Smooth muscle cell (in vitro differentiated cells): Measurements from ENCODE around the gene UBE2E1. TPM values are rescaled to one million over a fixed set of nuclear protein-coding genes. Genes with fewer than 3 reads are reported as not detected.

Experiments
- DNase-seq: peaks from one replicate; lab custom pipeline; 2025; ENCODE audit not compliant: unreplicated experiment; lab: John Stamatoyannopoulos, UW
- H2AFZ ChIP-seq: fragments of 200-600 bp; sonication (generic); 2 replicates; pipeline ENCODE4 v1.6.0; 2016; ENCODE audit warnings: antibody characterized with exemption, low read depth, mild to moderate bottlenecking
- H3F3A ChIP-seq: fragments of 200-600 bp; sonication (generic); 2 replicates; pipeline ENCODE4 v1.6.0; 2017; ENCODE audit warnings: antibody characterized with exemption, low read depth
- H3K27ac ChIP-seq: fragments of 200-600 bp; sonication (generic); 2 replicates; pipeline ENCODE4 v1.5.1; 2016; ENCODE audit warnings: low read depth, mild to moderate bottlenecking
- H3K27me3 ChIP-seq: fragments of 200-600 bp; sonication (generic); 2 replicates; pipeline ENCODE4 v1.6.1; 2016; ENCODE audit warnings: low read depth, mild to moderate bottlenecking
- H3K36me3 ChIP-seq: fragments of 200-600 bp; sonication (generic); 2 replicates; pipeline ENCODE4 v1.5.1; 2016; ENCODE audit warnings: low read depth
- H3K4me1 ChIP-seq: fragments of 200-600 bp; sonication (generic); 2 replicates; pipeline ENCODE4 v1.5.1; 2016; ENCODE audit warnings: low read depth
- H3K4me2 ChIP-seq: fragments of 200-600 bp; sonication (generic); 2 replicates; pipeline ENCODE4 v1.6.0; 2016; ENCODE audit warnings: mild to moderate bottlenecking
- H3K4me3 ChIP-seq: fragments of 200-600 bp; sonication (generic); 2 replicates; pipeline ENCODE4 v1.5.1; 2016; ENCODE audit warnings: mild to moderate bottlenecking
- H3K79me2 ChIP-seq: fragments of 200-600 bp; sonication (generic); 2 replicates; pipeline ENCODE4 v1.6.0; 2016; ENCODE audit warnings: low read depth, mild to moderate bottlenecking
- H3K9ac ChIP-seq: fragments of 200-600 bp; sonication (generic); 2 replicates; pipeline ENCODE4 v1.6.0; 2016; ENCODE audit warnings: low read depth
- H3K9me3 ChIP-seq: fragments of 200-600 bp; sonication (generic); replicated peaks from 2 replicates; pipeline ENCODE4 v1.5.1; 2016; ENCODE audit warnings: low read depth
- H4K20me1 ChIP-seq: fragments of 200-600 bp; sonication (generic); 2 replicates; pipeline ENCODE4 v1.6.0; 2016; ENCODE audit warnings: low read depth
- WGBS: methylation state at CpG from one replicate; pipeline ENCODE4 v1.1.7; 2016; ENCODE audit warnings: low lambda C conversion rate; 5-methylcytosine and 5-hydroxymethylcytosine counted together
- polyA plus RNA-seq: library from polyadenylated mRNA; unstranded; fragments of >200 nt; fragmentation: Nextera tagmentation; extraction: Ambion mirVana; gene quantifications from 2 replicates; pipeline ENCODE4 v1.2.1, GENCODE V29; 2016
- total RNA-seq: library from RNA; depleted of rRNA; stranded (reverse); fragments of >200 nt; gene quantifications from 2 replicates; pipeline ENCODE4 v1.2.3, GENCODE V29; 2014
- TF ChIP-seq, protein P1 (sequence below): fragments of 200-600 bp; sonication (generic); IDR thresholded peaks from 2 replicates; pipeline ENCODE4 v1.5.1; 2017; ENCODE audit warnings: borderline replicate concordance, mild to moderate bottlenecking, antibody characterized with exemption; ENCODE audit not compliant: insufficient read depth, poor library complexity, severe bottlenecking

UBE2E1 gene
- total and polyA plus RNA-seq, 2 experiments from 2014 or later = 13.3 to 128 TPM

DNA sequence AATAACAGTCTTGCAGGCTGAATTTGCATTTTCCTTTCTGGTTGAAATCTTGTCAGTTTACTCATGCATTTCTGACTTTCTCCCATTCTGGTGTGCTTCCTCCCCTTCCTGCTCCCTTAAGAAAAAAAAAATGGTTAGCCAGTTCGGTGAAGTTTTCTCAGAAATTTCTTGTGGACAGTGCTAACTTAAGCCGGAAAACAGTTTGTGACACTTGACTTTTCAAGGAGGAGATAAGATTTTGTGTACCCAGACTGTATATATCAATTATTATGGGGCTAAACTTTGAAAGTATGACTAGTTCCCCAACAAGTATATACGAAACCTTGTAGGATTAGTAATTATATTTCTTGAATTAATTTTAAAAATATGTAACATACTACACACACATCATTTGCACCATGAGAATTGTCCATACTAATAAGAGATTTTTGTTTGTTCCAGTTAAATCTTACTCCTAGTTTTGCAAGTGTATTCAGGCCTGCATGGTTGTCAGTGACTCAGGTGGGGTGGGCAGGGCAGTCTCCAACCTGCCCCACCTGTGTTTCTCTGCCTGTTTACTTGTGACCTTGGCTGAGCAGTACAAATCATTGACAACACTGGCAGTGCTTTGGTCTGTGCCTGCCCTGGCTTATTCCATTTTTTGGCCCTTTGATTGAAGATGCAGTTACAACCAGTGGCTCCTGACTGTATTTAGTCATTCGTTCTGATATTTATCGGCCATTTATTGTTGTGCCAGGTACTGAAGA, 19.1 kb downstream of the UBE2E1 start:
- H3F3A ChIP-seq = peaks cover 4% of the 10 kb centered on the region
- no peaks in the 10 kb centered on the region for H3K36me3 ChIP-seq
- no peak overlapping the region for H3K4me3 ChIP-seq
- no peak overlapping the region for H3K4me2 ChIP-seq
- no peak overlapping the region for H3K27ac ChIP-seq
- 87% methylated on average over 5 of the region's 5 CpGs for WGBS
- H3K79me2 ChIP-seq = peaks cover 86% of the 10 kb centered on the region
- H3K4me1 ChIP-seq = peaks cover 17% of the 10 kb centered on the region
- H3K9ac ChIP-seq = no peak overlapping the region
- peaks cover 100% of the 10 kb centered on the region for H4K20me1 ChIP-seq
- TF ChIP-seq, protein P1, sequence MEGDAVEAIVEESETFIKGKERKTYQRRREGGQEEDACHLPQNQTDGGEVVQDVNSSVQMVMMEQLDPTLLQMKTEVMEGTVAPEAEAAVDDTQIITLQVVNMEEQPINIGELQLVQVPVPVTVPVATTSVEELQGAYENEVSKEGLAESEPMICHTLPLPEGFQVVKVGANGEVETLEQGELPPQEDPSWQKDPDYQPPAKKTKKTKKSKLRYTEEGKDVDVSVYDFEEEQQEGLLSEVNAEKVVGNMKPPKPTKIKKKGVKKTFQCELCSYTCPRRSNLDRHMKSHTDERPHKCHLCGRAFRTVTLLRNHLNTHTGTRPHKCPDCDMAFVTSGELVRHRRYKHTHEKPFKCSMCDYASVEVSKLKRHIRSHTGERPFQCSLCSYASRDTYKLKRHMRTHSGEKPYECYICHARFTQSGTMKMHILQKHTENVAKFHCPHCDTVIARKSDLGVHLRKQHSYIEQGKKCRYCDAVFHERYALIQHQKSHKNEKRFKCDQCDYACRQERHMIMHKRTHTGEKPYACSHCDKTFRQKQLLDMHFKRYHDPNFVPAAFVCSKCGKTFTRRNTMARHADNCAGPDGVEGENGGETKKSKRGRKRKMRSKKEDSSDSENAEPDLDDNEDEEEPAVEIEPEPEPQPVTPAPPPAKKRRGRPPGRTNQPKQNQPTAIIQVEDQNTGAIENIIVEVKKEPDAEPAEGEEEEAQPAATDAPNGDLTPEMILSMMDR = no peak
- no peaks in the 10 kb centered on the region for H3K9me3 ChIP-seq
- DNase-seq = no peak
- H3K27me3 ChIP-seq = no peaks in the 10 kb centered on the region
- H2AFZ ChIP-seq = no peak overlapping the region

DNA sequence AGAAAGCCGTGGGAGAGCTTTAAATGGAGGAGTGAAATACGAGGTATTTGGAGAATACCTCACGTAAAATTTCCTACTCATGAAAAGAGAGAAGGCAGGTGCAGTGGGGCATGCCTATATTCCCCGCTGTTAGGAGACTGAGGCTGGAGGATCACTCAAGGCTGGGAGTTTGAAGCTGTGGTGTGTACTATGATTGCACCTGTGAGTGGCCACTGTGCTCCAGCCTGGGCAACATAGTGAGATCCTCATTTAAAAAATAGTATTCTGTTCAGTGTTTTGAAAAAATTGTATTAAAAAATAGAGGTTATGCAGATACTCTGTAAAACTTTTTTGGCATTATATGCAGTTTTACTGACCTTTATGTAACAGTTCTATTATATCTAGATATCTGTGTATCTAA, 20.0 kb downstream of the UBE2E1 start:
- Histone ChIP-seq H3K9me3 (no peaks in the 10 kb centered on the region), H3F3A (no peaks in the 10 kb centered on the region), H3K27me3 (no peaks in the 10 kb centered on the region), H4K20me1 (peaks cover 100% of the 10 kb centered on the region), H3K4me1 (peaks cover 8% of the 10 kb centered on the region), H3K4me3 (no peak overlapping the region), H3K27ac (no peak overlapping the region), H2AFZ (no peak overlapping the region), H3K36me3 (no peaks in the 10 kb centered on the region), H3K4me2 (no peak overlapping the region), H3K79me2 (peaks cover 86% of the 10 kb centered on the region), H3K9ac (no peak overlapping the region)
- DNase-seq = no peak
- TF ChIP-seq, protein P1 = no peak
- WGBS = 96% methylated on average over 4 of the region's 4 CpGs

DNA sequence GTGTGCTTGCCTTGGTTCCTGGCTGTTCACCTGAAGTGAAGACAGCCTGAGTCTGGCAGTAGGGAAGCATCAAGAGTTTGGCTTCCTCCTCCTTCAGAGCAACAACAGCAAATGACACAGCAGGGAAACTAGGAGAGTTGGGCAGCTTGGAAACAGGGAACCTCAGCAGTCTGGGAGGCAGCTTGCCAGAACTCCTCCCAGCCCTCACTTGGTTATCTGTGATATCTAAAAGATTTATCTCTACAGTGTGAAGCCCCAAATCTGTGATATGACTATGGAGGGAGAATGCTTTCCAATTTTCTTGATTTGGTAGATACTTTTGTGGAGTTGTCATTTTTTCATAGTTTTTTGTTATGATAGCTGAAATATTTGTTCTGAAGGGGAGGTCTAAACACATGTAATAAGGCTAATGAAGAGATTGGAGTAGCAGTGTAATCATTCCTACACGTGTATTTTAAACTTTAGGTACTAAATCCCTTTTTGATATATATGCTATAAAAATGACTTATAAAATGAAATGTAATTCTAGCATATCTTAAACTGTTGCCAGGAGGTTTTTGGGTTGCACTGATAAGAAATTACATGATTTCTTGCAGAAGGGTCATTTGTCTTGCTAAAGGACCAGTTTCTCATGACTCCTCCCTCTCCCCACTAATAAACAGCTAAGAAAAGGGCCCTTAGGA, 20.8 kb downstream of the UBE2E1 start:
- Histone ChIP-seq H3K4me2 (no peak overlapping the region), H3K9me3 (no peaks in the 10 kb centered on the region), H3K4me3 (no peak overlapping the region), H4K20me1 (peaks cover 100% of the 10 kb centered on the region), H2AFZ (no peak overlapping the region), H3K27me3 (no peaks in the 10 kb centered on the region), H3F3A (no peaks in the 10 kb centered on the region), H3K36me3 (no peaks in the 10 kb centered on the region), H3K27ac (no peak overlapping the region), H3K79me2 (peaks cover 88% of the 10 kb centered on the region), H3K4me1 (peaks cover 3% of the 10 kb centered on the region), H3K9ac (no peak overlapping the region)
- TF ChIP-seq, protein P1 = no peak
- WGBS = 57% methylated on average over 1 of the region's 1 CpG
- DNase-seq = no peak
